HG03060 (cell line): ENCODE results near the gene ALPI.

Experiments
- ATAC-seq: cut with Tn5 transposase; IDR thresholded peaks from one replicate; pipeline ENCODE4 v1.9.1; 2021; ENCODE audit warnings: low read depth, moderate number of reproducible peaks; ENCODE audit not compliant: unreplicated experiment

Gene ALPI

DNA sequence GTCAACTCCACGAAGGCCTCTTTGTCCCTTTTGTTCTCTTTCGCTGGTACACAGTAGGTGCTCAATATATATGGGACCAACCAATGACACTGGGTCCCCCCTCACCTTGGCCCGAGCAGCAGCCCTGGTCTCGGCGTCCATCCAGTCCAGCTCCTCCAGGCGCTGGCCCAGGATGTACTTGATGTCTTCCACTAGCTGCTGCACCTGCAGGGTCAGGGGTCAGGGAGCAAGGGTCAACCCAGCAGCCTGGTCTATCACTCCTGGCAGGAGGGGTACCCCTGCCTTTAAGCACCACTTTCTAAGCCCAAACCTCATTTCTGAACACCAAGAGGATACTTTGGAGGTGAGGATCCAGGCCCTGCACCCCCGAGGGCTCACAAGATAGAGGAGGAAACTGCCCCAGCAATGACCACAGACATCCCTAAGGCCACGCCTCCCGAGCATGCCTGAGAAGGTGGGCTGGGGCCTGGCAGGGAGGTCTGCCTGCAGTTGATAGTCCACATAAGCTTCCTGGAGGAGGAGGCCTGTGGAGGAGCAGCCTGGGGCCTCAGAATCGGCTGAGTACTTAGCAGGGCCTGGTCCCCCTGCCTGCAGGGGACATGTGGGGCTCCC, 27.5 kb downstream of the ALPI start:
- ATAC-seq: no peak

DNA sequence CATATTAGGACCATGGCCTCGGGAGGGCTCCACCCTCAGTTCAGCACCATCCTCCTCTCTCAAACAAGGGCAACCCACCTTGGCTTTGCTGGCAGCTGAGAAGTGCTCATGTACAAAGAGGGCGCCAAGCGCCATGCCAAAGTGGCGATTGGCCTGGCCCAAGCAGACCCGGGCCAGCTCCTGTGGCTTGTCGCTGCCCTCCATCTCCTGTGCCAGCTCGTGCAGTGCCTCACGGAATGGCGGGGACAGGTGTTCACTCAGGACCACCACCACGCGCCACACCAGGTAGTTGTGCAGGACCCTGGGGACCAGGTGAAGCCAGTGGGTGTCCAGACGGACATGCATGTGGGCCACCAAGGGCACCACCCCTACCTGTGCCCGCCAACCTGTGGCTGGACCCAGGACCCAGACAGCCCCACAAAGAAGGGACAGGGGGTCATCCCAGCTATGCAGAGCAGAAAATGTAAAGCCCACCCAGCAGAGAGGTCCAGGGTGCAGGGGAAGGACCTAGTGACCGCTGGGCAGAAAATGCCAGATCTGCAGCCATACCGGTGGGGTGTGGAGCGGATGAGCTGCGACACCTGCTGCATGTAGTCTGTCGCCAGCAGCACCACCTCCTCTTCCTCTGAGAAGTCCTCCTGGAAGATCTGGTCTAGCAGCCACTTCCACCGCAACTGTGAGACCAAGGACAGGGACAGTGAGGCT, 28.1 kb downstream of the ALPI start:
- no peak for ATAC-seq

DNA sequence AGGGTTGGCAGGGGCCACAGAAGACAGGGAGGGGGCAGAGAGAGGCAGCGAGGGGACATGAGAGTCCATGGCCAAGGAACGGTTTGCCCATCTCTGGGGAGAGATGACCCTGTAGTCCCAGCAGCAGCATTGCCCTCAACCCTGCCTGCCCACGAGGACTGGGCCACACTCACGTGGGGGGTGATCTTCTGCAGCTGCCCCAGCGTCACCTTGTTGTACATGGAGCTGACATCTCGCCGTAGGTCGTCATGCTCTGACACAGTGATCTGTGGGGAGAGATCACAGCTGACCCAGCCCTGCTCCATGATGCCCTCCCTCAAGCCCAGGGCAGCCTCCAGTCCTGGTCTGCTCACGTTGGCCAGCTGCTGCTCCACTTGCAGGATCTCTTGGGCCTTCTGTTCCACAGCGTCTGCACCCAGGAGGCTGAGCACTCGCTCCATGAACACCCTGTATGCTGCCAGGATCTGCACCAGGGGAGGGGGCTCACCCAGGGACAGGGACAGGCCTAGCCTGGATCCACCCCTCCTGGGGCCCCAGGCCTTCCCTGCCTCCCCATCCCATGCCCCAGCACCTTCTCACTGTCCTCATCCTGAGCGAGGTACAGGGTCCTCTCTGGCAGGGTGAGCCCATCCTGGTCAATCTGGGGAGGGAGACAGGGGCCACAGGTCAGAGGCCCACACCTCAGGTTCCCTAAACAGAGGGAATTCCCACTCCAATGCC, 28.8 kb downstream of the ALPI start:
- no peak for ATAC-seq

DNA sequence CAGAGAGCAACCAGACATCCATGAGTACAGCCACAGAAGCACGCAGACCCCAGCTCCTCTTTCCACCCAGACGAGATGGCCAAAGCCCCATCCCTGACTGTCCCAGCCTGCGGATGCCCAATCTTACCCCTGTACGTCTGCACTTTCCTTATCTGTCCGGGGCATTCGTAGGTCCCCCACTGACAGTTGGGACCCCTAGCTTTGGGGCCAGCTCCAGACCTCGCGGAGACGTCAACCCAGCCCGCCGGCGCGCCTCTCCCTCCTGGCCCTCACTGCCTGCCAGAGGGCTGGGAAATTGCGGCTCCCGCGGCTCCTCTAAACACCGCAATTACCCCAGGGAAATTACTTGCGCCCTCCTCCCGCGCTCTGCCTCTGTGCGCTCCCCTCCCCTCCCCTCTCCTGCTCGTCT, 29.4 kb downstream of the ALPI start:
- ATAC-seq: no peak

DNA sequence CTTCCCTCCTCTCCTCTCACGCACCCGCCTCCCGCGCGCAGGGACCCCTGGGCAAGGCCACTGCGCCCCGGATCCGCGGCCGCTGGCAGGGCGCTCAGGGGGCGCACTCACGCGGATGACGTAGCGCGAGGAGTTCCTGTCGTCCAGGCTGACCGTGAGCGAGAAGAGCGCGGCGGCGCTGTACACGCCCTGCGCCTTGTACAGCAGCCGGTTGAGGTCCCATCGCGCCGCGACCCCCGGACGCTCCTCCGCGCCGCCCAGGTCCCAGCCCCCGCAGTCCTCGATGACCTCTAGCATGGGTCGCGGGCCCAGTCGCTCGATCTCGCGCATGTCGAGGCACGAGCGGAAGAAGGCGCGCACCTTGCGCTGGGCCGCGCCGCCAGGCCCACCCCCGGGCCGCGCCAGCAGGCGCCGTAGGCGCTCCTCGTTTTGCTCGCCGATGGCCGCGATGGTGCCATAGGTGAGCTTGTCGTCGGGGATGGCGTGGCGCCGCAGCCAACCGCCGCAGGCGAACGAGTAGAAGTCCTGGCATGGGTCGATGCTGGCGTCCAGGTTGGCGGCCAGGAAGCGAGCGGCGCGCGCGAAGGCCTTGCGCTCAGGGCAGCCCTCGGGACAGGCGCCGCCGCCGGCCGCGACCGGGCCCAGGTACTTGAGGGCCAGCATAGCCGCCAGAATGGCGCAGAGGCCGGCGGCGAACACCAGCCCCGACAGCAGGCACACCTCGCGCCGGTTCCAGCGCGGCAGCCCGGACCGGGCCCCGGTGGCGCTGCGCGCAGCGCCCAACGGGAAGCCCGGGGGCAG, 30.0 kb downstream of the ALPI start:
- no peak for ATAC-seq

DNA sequence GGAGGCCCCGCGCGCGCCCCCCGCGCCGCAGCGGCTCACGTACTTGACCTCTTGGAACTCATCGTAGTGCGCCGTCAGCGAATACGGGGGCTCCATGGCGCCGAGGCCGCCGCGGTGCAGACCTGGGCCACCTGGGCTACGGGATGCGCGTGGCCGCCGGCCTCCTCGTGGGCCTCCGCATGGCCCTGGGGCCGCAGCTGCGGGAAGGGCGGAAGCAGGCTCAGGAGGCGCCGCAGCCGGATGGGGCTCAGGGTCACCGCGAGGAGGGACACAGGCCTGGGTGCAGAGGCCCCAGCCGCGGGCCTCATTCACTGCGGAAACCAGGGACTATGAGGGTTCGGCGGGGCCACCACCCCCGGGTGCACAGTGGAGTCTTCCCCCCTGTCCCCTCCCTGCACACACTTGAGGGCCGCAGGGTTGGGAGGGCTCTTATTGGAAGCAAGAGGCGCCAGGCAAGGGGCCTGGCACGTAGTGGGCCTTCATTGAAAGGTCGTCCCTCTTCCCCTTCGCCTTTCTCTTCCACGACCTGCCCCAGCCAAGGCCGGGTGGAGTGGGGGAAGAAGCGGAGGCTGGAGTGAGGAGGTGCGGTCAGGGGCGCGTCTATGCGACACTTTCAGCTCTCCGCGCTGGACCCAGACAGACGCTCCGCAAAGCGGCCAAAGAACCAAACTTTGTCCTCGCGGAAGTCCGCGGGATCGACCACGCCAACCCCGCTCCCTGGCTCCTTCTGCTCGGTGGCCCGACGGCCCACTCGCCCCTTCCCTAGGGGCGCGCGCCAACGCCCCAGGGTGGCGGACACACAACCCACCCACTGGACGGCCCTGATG, 30.8 kb downstream of the ALPI start:
- no peak for ATAC-seq

DNA sequence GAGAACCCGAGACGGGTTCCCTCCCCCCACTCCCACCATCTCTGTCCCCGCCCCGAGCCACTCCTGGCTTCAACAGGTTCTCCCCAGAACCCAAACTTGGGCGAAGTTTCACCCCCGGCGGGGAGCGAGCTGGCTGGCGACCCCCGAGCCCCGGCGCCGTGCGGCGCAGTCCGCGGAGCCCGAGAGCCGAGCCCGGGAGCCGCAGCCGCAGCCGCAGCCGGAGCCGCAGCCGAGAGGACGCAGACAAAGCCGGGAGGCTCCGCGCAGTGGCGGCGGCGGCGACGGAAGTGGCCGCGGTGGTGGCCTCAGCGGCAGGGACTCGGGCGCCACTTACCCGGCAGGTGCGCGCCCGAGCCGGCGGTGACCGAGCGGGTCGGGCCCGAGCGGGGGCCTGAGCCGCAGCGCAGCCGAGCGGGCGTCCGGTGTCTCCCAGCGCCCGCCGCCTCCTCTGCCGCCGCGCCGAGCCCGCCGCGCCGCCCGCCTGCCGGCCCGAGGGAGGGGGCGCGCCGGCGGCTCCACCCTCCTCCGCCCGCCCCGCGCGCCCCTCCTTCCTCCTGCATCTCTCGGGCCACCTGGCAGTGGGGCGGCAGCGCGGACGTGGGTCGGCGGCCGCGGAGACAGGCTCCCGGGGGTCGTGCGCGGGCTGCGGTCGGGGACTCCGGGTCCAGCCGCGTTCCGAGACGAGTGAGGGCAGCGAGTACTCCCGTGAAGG, 31.6 kb downstream of the ALPI start, which contains the start of gene ECEL1:
ECEL1 (minus strand) TSS at position 450 of the 712 bp plus-strand sequence. CDS start 1,181 bp downstream, outside the sequence.
- no peak for ATAC-seq

DNA sequence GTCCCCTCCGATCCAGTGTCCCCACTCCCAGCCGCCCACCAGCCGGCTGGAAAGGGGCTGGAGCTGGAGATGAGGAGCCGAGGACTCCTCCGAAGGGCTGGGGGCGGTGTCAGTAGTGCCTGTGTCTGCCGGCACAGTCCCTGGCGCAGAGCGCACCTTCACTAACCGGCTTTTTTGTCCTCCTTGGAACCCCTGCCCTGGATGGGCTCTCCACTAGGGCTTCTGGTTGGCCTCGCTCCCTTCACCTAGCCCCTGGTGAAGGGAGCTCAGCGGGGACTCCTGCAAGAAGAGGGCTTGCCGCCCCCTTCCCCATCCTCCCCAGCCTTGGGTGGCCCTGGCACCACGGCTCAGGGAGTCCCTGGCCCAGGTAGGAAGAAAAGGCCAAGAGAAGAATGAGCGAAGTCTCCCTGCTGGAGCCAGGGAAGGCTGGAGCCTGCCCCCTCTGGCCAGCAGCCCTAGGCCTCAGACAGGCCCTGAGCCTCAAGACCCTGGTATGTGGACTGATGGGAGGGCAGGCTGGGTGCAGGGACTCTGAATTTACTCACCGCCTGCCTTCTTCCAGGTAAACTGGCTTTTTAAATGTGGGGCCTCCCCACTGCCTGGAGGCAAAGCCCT, 32.3 kb downstream of the ALPI start:
- ATAC-seq: no peak

DNA sequence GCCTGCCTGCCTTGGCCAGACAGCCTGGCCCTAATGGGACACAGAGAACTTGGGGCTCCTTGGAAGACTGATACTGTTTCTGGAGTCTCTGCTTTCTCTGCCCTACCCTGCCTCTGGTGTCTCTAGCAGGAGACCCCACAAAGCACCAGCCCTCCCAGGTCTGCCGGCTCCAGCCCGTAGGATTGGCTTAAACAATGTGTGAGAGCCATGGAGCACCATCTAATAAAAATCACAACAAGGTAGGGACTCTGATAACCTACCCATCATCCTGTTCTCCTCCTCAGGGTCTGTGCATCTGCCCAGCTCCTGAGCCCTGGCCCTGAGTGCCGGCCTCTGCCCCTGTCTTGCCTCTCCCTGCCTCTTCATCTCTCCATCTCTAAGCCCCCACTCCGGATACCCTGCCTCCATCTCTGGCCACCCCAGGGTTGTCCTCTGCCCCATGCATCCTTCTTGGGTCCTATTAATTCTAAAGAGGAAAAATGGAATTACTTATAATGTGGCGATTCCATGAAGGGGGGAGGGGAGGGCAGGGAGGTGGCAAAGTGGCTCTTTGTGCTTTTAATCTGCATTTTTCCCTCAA, 32.9 kb downstream of the ALPI start:
- ATAC-seq: no peak

DNA sequence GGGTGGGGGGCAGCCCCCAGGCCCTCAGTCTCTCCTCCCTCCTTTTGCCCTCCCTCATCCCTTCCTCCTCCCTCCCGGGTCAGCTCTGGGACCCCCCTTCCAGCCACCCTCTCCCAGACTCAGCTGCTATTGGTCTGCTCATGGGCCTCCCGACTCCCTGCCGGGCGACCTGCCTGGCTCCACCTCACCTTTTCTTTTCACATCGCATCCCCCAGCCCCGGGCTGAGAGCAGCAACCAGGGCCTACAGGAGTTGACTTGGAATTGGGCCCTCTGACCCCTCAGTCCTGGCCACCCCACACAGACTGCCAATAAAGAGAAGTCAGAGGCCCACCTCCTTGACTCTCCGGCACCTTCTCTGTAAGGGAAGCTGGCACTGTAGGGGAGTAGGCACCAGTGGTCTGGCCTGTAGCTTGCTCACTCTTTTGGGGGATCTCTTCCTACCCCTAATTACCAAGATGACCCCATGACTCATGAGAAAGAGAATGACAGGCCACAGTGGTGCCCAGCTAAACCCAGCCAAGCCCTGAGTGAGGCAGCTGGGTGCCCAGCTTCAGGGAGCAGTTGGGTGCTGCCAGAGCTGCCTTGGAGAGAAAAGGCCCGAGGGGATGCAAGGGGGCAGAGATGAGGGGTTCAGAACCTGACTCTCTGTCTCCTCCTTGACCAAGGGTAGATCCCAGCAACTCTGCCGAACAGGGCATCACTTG, 33.7 kb downstream of the ALPI start:
- ATAC-seq: no peak

DNA sequence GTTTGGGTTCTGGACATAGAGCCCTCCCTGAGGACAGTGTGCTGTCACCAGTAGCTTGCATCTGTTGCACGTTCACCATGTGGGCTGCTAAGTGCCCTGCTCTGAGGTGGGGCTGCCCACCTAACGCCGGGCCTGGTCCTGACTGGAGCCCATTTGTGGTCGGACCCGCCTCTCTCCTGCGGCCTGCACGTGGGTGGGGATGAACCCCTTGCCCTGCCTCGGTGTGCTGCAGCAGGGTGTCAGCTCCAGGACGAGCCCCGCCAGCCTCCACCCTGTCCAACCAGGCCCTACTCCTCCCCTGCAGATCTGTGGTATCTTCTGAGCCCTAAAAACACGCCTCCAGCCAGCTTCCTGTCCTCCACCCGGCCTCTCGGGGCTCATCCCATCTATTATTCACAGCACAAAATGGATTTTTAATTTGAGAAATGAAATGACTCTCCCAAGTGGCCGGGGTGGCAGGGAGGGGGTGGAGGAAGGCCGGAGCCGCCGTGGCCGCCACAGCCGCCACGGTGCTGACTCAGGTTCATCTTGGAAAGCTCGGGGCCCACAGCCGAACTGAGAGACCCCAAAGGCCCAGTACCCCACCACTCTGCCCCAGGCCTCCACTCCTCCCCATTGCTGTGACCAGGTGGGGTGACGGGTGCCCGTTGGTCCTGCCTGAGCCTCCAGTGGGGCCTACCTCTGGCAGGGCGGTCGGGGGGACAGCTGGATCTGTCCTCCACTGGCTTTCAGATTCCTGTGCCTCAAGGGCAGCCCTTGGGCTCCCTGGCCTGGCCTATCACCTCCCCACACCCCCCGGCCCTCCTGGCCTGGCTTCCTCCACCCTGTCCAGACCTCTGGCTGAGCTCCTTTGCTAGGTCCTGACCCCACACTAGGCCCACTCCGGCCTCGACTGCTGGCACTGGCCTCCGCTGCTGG, 34.5 kb downstream of the ALPI start:
- ATAC-seq: no peak

DNA sequence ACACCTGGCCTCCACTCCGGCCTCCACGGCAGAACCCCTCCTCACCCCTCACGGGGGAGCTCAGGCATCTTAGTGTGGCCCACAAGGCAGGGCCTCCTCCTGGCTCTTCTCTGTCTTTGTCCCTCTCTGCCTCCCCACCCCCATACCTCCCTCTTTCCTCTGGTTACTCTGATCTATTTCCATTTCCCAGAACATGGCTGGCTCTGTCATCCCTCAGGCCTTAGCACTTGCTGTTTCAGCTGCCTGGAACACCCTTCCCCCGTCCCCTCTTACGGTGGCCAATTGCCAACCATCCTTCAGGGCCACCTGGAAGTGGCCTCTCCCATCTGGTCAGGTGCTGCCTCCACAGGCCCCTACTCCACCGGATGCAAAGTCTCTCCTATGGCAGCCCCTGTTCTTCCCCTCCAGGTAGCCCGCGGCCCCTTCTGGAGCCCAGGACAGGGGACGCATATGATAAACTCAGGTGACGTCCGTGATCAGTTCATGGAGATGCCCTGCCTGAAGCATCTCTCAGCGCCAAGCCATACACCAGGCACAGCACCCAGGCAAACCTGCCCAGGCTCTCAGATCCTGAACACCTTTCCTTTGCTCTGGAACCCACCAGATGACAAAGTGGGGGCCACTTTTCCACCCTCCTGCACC, 35.3 kb downstream of the ALPI start:
- no peak for ATAC-seq

DNA sequence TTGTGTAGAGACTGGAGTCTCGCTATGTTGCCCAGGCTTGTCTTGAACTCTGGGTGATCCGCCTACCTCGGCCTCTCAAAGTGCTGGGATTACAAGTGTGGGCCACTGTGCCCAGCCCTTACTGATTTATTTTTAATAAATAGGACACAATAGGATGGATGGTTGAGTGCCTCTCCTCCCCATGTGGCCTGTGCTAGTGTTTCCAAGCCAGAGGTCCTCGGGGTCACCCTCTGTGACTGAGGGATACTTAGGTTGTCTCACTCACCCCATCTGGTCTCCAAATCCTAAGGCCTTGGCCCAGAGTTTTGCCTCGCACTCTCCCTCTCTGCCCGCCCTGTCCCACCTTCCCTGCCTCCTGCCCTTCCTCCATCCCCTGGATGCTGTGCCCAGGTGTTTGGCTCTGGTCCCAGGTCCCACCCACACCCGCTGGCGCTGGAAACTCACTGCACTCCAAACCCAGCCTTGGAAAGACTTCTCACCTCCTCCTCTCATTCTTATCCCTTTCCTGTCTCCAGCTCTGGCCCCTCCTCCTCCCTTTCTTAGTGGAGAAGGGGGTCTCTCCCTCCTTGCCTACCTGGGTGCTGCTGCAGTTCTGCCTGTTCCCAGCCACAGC, 36.4 kb downstream of the ALPI start:
- ATAC-seq: no peak

DNA sequence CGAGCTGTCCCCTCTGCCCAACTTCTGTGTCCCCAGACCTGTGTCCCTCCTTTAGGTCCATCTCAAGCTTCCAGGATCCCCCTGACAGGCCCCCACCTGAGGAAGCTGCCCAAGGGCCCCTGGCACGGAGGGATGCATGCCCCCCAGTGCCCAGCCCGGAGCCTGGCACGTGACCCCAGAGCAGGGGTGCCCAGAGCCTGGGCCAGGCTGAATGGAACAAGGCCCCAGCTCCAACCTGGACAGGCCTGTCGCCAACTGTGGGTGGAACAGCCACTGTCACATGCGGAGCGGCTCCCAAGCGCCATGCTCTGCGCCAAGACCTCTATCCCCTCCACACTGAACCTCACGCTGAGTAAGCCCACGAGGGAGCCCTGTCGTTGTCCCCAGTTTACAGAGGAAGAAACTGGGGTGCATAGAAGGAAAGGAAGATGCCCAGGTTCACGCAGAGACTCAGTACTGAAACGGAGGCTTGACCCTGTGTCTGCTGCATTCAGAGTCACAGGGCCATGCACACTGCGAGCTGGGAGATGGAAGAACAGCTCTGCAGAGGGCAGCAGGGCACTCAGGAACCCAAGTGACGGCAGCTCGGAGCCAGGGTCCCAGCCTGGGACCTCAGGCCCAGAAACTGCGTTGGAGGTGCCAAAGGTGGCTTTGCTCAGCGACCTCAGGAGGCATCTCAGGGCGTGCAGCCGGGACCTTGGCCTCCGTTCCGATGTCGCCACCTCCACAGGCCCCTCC, 37.2 kb downstream of the ALPI start:
- no peak for ATAC-seq

DNA sequence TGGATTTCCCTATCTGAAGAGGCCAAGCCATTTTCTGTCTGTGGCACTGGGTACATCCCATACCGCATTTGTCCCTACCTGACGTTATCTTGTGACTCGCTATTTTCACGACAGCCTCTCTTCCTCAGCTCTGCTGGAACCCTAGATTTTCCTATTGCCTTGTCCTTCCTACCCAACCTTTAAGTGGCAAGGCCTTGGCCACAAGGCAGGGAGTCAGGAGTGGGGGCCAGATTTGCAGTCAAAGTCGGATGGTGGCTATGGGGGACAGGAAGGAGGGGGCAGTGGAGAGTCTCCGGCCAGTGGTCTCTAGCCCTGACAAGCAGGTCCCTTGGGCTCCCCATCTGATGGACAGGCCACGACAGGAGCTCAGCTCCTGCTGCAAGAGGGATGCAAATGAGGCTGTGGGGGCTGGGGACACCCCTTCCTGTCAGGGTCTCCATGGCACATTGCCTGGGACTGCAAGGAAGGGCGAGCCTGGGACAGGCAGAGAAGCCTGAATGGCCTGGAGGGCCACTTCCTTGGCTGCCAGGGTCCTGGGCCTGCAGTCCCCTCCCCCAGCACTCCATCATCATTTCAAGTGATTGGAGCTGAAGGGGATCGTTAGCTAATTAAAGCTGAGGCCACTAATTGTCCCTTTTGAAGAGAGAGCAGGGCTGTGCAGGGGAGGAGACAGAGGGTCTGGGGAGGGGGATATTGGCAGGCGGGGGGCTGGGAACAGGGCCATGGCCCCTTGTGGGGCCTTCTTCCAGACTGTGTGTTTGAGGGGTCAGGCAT, 37.9 kb downstream of the ALPI start:
- ATAC-seq: no peak
